PC-9 (cell line): ENCODE results near the gene NUP50.

Experiments used
- EZH2 ChIP-seq: fragments of 200-600 bp; sonication (generic); IDR thresholded peaks from 2 replicates; pipeline ENCODE4 v1.8.0; 2017; ENCODE audit warnings: antibody characterized with exemption, low read depth
- TF ChIP-seq, protein P1 (sequence below): fragments of 200-600 bp; sonication (generic); conservative IDR thresholded peaks from 2 replicates; pipeline ENCODE4 v1.6.1; 2017; ENCODE audit warnings: mixed run types, antibody characterized with exemption, mild to moderate bottlenecking, moderate library complexity

GRCh38 chr22:45127866-45128265, 35.9 kb upstream of the NUP50 start:
- TF ChIP-seq, protein P1, sequence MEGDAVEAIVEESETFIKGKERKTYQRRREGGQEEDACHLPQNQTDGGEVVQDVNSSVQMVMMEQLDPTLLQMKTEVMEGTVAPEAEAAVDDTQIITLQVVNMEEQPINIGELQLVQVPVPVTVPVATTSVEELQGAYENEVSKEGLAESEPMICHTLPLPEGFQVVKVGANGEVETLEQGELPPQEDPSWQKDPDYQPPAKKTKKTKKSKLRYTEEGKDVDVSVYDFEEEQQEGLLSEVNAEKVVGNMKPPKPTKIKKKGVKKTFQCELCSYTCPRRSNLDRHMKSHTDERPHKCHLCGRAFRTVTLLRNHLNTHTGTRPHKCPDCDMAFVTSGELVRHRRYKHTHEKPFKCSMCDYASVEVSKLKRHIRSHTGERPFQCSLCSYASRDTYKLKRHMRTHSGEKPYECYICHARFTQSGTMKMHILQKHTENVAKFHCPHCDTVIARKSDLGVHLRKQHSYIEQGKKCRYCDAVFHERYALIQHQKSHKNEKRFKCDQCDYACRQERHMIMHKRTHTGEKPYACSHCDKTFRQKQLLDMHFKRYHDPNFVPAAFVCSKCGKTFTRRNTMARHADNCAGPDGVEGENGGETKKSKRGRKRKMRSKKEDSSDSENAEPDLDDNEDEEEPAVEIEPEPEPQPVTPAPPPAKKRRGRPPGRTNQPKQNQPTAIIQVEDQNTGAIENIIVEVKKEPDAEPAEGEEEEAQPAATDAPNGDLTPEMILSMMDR: no peak
- TF ChIP-seq EZH2: no peak
